Uterus (tissue), 2 donors: Measurements from ENCODE around the gene N4BP3.

ENCODE experiments used
- CTCF ChIP-seq, 4 experiments: fragments of 200-600 bp in 2 of 4; fragments of 450-650 bp in 2 of 4; sonication (generic) in 2 of 4; IDR thresholded peaks; one replicate each; pipeline ENCODE4 v1.5.1; 2016 to 2019; ENCODE audit warnings: antibody characterized with exemption in 4 of 4, mild to moderate bottlenecking in 2 of 4, moderate library complexity in 1 of 4
- POLR2A ChIP-seq, 2 donors: fragments of 450-650 bp; IDR thresholded peaks; one replicate each; pipeline ENCODE4 v1.6.1; 2016; ENCODE audit warnings: antibody characterized with exemption in 2 of 2, mild to moderate bottlenecking in 1 of 2, moderate library complexity in 1 of 2

GRCh38 chr5:178104492-178104891 lies 8.8 kb upstream of the N4BP3 start:
- TF ChIP-seq CTCF (IDR thresholded peaks at IDR 0.05) (no peak), POLR2A (IDR thresholded peaks at IDR 0.05) (no peak)
